Stomach (tissue), 4 donors: ENCODE results near the gene ZNF783.

Source experiments
- CTCF ChIP-seq, 7 experiments: fragments of 450-650 bp in 4 of 7; fragments of 200-600 bp in 3 of 7; sonication (generic) in 3 of 7; IDR thresholded peaks; one replicate each; pipeline ENCODE4 v1.5.1; 2016 to 2019; ENCODE audit warnings: antibody characterized with exemption in 7 of 7, control low read depth in 2 of 7, mild to moderate bottlenecking in 1 of 7
- POLR2A ChIP-seq, 4 donors: fragments of 450-650 bp; IDR thresholded peaks; one replicate each; pipeline ENCODE4 v1.6.1; 2016; ENCODE audit warnings: antibody characterized with exemption in 4 of 4, control low read depth in 2 of 4, mild to moderate bottlenecking in 1 of 4, moderate library complexity in 1 of 4

GRCh38 chr7:149320313-149321124 lies 58.5 kb downstream of the ZNF783 start:
- TF ChIP-seq CTCF (IDR thresholded peaks at IDR 0.05) (no peak), POLR2A (IDR thresholded peaks at IDR 0.05) (no peak)
